Panc1 (cell line): ENCODE results near the gene PHTF2.

Experiments
- CTCF ChIP-seq: fragments of 450-650 bp; IDR thresholded peaks from 2 replicates; pipeline ENCODE4 v1.5.1; 2017; ENCODE audit warnings: mild to moderate bottlenecking
- POLR2AphosphoS5 ChIP-seq: IDR thresholded peaks from 2 replicates; pipeline ENCODE4 v1.6.1; 2012; ENCODE audit warnings: mild to moderate bottlenecking, low read depth, low read length, moderate library complexity

GRCh38 chr7:77837275-77837674 is 38.7 kb downstream of the PHTF2 start:
- TF ChIP-seq POLR2AphosphoS5 (no peak), CTCF (no peak)
